T-cell (primary cell): ENCODE measurements around the gene SSBP3. TPM values are rescaled to one million over a fixed set of nuclear protein-coding genes. Genes with fewer than 3 reads are reported as not detected.
A peak's percentile ranks its signal among the peaks of the same experiment; 100 is the strongest.

ENCODE experiments used
- ATAC-seq, 4 experiments: fragments of 200-7000 bp in 3 of 4; fragments of 150-1000 bp in 1 of 4; cut with Tn5 transposase; replicated peaks in 1 of 4; 1 replicate in 3 of 4; 2 replicates in 1 of 4; pipeline ENCODE4 v1.10.0; 2021; ENCODE audit warnings: moderate library complexity in 3 of 4, mild to moderate bottlenecking in 2 of 4, moderate number of reproducible peaks in 1 of 4
- CTCF ChIA-PET, 2 donors: fragments of 300-600 bp; sonication (Branson Sonifier 250); formaldehyde crosslinking; loops; one replicate each; lab custom pipeline; 2022; ENCODE audit warnings: antibody characterized with exemption in 2 of 2; lab: Charles Lee
- POLR2A ChIA-PET, 2 donors: fragments of 300-600 bp; sonication (Branson Sonifier 250); formaldehyde crosslinking; loops; one replicate each; lab custom pipeline; 2022; ENCODE audit warnings: antibody characterized with exemption in 2 of 2; lab: Charles Lee
- DNase-seq, 35 experiments: peaks; one replicate each; pipeline versions ENCODE4 v3.0.0 to v3.0.0-alpha.2; 2013 to 2023
- H3K27ac ChIP-seq: one replicate; pipeline ENCODE4 v1.5.1; 2013; ENCODE audit warnings: low read length
- H3K27me3 ChIP-seq, 2 experiments: replicated peaks in 1 of 2; 1 replicate in 1 of 2; 2 replicates in 1 of 2; pipeline versions ENCODE4 v1.6.1 to v1.7.0; 2013; ENCODE audit warnings: low read length in 1 of 2, mixed read lengths in 1 of 2; ENCODE audit not compliant: control insufficient read depth in 2 of 2, insufficient read depth in 2 of 2; ENCODE audit errors: extremely low read depth in 1 of 2
- H3K36me3 ChIP-seq, 2 donors: 1 replicate in 1 of 2; 2 replicates in 1 of 2; pipeline versions ENCODE4 v1.6.1 to v1.7.0; 2013; ENCODE audit warnings: low read length in 1 of 2; ENCODE audit not compliant: control insufficient read depth in 2 of 2, insufficient read depth in 1 of 2; ENCODE audit errors: extremely low read depth in 1 of 2
- H3K4me1 ChIP-seq, 2 experiments: 1 replicate in 1 of 2; 2 replicates in 1 of 2; pipeline versions ENCODE4 v1.6.1 to v1.7.0; 2013; ENCODE audit warnings: low read length in 2 of 2, mixed read lengths in 1 of 2; ENCODE audit not compliant: insufficient read depth in 2 of 2, control insufficient read depth in 1 of 2; ENCODE audit errors: extremely low read depth in 1 of 2
- H3K4me3 ChIP-seq, 2 donors: 1 replicate in 1 of 2; 2 replicates in 1 of 2; pipeline versions ENCODE4 v1.5.1 to v1.7.0; 2013; ENCODE audit warnings: mild to moderate bottlenecking in 2 of 2, low read length in 1 of 2, moderate library complexity in 1 of 2; ENCODE audit not compliant: control insufficient read depth in 1 of 2; ENCODE audit errors: extremely low read depth in 1 of 2
- H3K9me3 ChIP-seq: 2 replicates; pipeline ENCODE4 v1.7.0; 2013
- H3K27ac Mint-ChIP-seq, 2 donors: one replicate each; pipeline ENCODE4 v1.8.0; 2020 to 2021; ENCODE audit warnings: mild to moderate bottlenecking in 2 of 2, mixed read lengths in 2 of 2
- H3K27me3 Mint-ChIP-seq, 2 donors: one replicate each; pipeline ENCODE4 v1.8.0; 2021 to 2022; ENCODE audit warnings: mixed read lengths in 2 of 2
- H3K36me3 Mint-ChIP-seq: one replicate; pipeline ENCODE4 v1.8.0; 2021; ENCODE audit warnings: mixed read lengths
- H3K4me1 Mint-ChIP-seq, 3 donors: one replicate each; pipeline ENCODE4 v1.8.0; 2020 to 2022; ENCODE audit warnings: mixed read lengths in 3 of 3, mild to moderate bottlenecking in 1 of 3
- H3K4me3 Mint-ChIP-seq, 3 donors: one replicate each; pipeline ENCODE4 v1.8.0; 2020 to 2022; ENCODE audit warnings: mild to moderate bottlenecking in 3 of 3, mixed read lengths in 3 of 3, moderate library complexity in 3 of 3
- H3K9me3 Mint-ChIP-seq, 3 donors: one replicate each; pipeline ENCODE4 v1.8.0; 2020 to 2022; ENCODE audit warnings: mixed read lengths in 3 of 3
- WGBS: methylation state at CpG from one replicate; pipeline ENCODE4 v1.1.5; 2013; ENCODE audit warnings: missing lambda C conversion rate; ENCODE audit not compliant: insufficient coverage; 5-methylcytosine and 5-hydroxymethylcytosine counted together
- total RNA-seq, 35 experiments: library from RNA in 6 of 35; stranded (reverse) in 6 of 35; fragments of 120-200 nt in 1 of 35; gene quantifications; one replicate each; pipeline versions ENCODE4 v1.2.1 to v1.2.4 and lab custom pipeline; 2013 to 2026

Gene SSBP3
- total RNA-seq, 5 donors from 2014 or later (not counting 1 experiment from before 2014, with no cell fraction given) = 51.5 to 84.5 (median 69.2) TPM

DNA sequence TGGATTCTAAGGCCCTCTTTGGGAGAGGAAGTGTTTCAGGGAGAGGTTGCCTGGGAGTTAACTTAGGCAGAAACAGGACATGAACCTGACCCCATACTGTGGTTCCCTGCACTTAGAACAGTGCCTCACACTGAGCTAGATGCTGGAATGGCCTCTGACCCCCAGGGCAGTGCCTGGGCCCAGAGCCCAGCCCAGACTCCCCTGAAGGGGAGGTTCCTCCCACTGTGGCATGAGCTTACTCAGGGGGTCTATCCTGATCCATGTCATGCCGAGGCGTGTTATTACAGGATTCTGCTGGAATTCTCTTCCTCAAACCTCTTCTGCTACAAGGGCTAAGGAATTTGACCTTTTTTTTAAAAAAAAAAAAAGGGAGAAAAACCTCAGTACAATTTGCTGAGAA is 134.1 kb downstream of the SSBP3 start:
- H3K4me3 Mint-ChIP-seq = no peak overlapping the region
- peaks cover 38 to 58% (median 53%) of the 10 kb centered on the region in 3 donors for H3K4me1 Mint-ChIP-seq
- no peak overlapping the region for H3K27ac Mint-ChIP-seq
- H3K27me3 Mint-ChIP-seq = no peaks in the 10 kb centered on the region
- ChIA-PET CTCF (no interaction called here), POLR2A (no interaction called here)
- Histone ChIP-seq H3K9me3 (no peaks in the 10 kb centered on the region), H3K27ac (no peak overlapping the region), H3K36me3 (peaks cover 0 to 6% of the 10 kb centered on the region in 2 donors), H3K4me1 (peaks cover 4 to 55% of the 10 kb centered on the region in 2 experiments), H3K4me3 (no peak overlapping the region), H3K27me3 (no peaks in the 10 kb centered on the region)
- no CpG with 5 or more reads among the region's 2 CpGs for WGBS
- H3K9me3 Mint-ChIP-seq = no peaks in the 10 kb centered on the region
- ATAC-seq (no peak), DNase-seq (no peak)
- H3K36me3 Mint-ChIP-seq = peaks cover 4% of the 10 kb centered on the region

DNA sequence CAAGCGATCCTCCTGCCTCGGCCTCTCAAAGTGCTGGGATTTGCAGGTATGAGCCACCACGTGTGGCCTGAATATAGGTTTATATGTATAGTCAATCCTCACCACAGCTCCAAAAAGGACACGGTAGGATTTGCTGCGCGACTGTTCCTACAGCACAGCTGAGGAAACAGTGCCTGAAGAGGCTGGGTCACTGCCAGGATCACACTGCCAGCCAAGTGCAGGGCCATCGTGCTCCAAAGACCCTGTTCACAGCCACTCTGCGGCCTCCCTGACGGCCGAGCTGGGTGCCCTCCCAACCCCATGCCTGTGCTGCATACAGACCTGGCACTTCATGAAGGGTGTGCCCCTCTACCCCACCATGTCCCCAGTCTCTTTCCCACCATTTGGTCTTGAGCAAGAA is 134.9 kb downstream of the SSBP3 start:
- peaks cover 0 to 4% of the 10 kb centered on the region in 2 donors for H3K36me3 ChIP-seq
- ChIA-PET POLR2A (interaction anchor here in 1 of 2 donors (0.5 kb wide), 1 partner anchor 125 kb away, joined by 3 read pairs; no protein-coding TSS in a partner anchor), CTCF (no interaction called here)

DNA sequence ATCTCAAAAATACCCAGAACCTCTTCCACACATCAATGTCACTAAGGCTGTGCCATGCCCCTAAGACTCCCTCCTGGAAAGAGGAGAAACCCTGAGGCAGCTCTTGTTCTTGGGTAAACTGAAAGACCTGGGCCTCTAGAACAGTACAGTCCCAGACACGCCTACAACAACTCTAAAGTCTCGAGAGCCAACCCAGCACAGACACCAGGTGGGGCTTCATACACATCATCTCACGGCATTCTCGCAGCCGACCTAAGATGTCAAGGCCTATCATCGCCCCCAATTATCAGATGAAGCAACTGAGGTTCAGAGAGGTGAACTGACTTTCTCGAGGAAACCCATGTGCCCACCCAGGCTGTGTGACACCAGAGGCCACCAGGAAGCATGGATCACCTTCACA is 135.7 kb downstream of the SSBP3 start:
- no peaks in the 10 kb centered on the region for H3K9me3 ChIP-seq
- ChIA-PET POLR2A (no interaction called here), CTCF (interaction anchor here in 1 of 2 donors (0.6 kb wide), 1 partner anchor 112 kb away, joined by 4 read pairs; no protein-coding TSS in a partner anchor)
- H3K4me1 ChIP-seq = peaks cover 0 to 43% of the 10 kb centered on the region in 2 experiments
- no peaks in the 10 kb centered on the region for H3K36me3 Mint-ChIP-seq
- H3K4me3 Mint-ChIP-seq = no peak overlapping the region
- no peaks in the 10 kb centered on the region for H3K27me3 ChIP-seq
- no peak overlapping the region for H3K27ac Mint-ChIP-seq
- H3K36me3 ChIP-seq = peaks cover 0 to 4% of the 10 kb centered on the region in 2 donors
- peak in 2 of 35 experiments; percentile 12 to 28 for DNase-seq
- H3K4me3 ChIP-seq = no peak overlapping the region
- H3K27ac ChIP-seq = no peak overlapping the region
- 91% methylated on average over 6 of the region's 7 CpGs for WGBS
- peak in 3 of 4 experiments; percentile 27 to 62 (median 52) for ATAC-seq
- H3K4me1 Mint-ChIP-seq = peaks cover 30 to 49% (median 42%) of the 10 kb centered on the region in 3 donors
- no peaks in the 10 kb centered on the region for H3K9me3 Mint-ChIP-seq
- no peaks in the 10 kb centered on the region for H3K27me3 Mint-ChIP-seq

More for the DNA sequence above, 134.9 kb downstream of the SSBP3 start:
- DNase-seq (no peak), ATAC-seq (no peak)
- Histone ChIP-seq H3K4me1 (peaks cover 0 to 47% of the 10 kb centered on the region in 2 experiments), H3K9me3 (no peaks in the 10 kb centered on the region), H3K27me3 (no peaks in the 10 kb centered on the region), H3K27ac (no peak overlapping the region), H3K4me3 (no peak overlapping the region)
- 95% methylated on average over 7 of the region's 10 CpGs for WGBS
- H3K9me3 Mint-ChIP-seq = no peaks in the 10 kb centered on the region
- H3K4me1 Mint-ChIP-seq = peaks cover 31 to 53% (median 47%) of the 10 kb centered on the region in 3 donors
- H3K27ac Mint-ChIP-seq = no peak overlapping the region
- H3K4me3 Mint-ChIP-seq = no peak overlapping the region
- no peaks in the 10 kb centered on the region for H3K27me3 Mint-ChIP-seq
- no peaks in the 10 kb centered on the region for H3K36me3 Mint-ChIP-seq

DNA sequence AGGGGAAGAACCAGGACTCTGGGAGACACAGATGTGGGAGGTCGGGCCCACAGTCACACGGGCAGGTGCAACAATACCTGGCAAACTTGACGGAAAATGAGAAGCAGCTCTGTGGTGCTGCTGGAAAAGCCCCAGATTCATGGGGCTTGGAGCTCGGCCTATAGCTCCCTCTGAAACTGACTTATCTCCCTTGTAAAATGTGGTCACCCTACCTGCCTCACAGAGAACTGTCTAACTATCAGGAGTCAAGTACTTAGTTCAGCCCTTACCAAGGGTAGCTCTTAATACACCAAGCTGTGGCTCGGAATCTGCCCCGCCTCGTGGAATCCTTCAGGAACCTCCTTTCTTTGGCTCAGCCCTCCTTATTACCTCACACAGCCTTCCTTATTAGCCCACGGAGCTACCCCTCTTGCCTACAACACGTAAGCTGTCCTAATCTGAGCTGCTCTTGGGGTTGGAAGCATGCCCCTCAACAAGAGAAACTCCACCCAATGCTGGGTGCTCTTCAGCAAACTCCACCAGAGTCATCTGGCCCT is 137.4 kb downstream of the SSBP3 start:
- Histone ChIP-seq H3K4me3 (no peak overlapping the region), H3K27me3 (no peaks in the 10 kb centered on the region), H3K27ac (no peak overlapping the region), H3K36me3 (peaks cover 2 to 4% of the 10 kb centered on the region in 2 donors), H3K9me3 (no peaks in the 10 kb centered on the region), H3K4me1 (peaks cover 0 to 37% of the 10 kb centered on the region in 2 experiments)
- Mint-ChIP-seq H3K27me3 (no peaks in the 10 kb centered on the region), H3K4me1 (peaks cover 24 to 41% (median 37%) of the 10 kb centered on the region in 3 donors), H3K36me3 (peaks cover 3% of the 10 kb centered on the region), H3K4me3 (no peak overlapping the region), H3K27ac (no peak overlapping the region), H3K9me3 (no peaks in the 10 kb centered on the region)
- 98% methylated on average over 9 of the region's 9 CpGs for WGBS
- ChIA-PET POLR2A (no interaction called here), CTCF (no interaction called here)
- no peak for ATAC-seq
- no peak for DNase-seq

DNA sequence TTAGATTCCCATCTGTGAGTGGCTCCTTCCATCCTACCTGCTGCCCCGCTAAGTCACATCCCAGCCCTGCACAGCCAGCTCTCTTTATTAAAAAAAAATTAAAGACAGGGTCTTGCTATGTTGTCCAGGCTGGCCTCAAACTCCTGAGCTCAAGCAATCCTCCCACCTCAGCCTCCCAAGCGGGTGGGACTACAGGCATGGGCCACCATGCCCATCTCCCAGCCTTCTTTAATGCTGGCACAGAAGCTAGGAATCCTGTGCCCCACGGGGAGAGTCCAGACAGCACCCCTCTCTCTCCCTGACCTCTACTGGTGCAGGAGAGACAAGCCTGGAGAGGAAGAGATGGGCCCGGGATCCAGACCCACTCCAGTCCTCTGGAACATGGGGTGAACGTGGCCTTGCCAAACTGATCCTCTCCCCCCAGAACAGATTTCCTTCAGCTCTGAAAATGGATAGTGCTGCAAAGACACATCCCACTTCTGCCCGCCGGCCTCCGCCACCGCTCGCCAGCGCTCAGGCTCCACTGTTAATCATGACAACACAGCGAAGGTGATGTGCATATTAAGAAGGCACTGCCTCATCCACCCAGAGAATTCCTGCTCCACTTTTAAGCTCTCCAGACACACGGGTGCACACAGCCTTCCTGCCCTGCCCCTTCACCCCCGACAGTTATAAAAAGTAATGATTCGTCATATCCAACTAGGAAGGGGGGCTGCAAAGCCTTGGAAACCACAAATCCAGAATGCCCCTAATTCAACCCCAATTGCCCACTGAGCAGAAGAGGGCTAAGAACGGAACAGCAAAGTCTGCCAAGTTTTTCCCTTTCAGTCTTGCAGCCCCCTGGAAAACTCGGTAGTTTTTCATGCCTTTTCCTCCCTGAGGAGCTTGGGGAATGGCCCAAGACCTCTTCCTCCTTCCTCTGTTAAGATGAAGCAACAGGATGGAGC is 138.1 kb downstream of the SSBP3 start:
- ATAC-seq (no peak), DNase-seq (no peak)
- Mint-ChIP-seq H3K4me1 (peaks cover 21 to 36% (median 33%) of the 10 kb centered on the region in 3 donors), H3K4me3 (no peak overlapping the region), H3K27me3 (no peaks in the 10 kb centered on the region), H3K9me3 (no peaks in the 10 kb centered on the region), H3K36me3 (peaks cover 3% of the 10 kb centered on the region), H3K27ac (no peak overlapping the region)
- ChIA-PET CTCF (interaction anchor here in 1 of 2 donors (0.6 kb wide), 1 partner anchor 126 kb away, joined by 3 read pairs; no protein-coding TSS in a partner anchor), POLR2A (interaction anchor here in 1 of 2 donors (0.5 kb wide), 1 partner anchor 45 kb away, joined by 4 read pairs; no protein-coding TSS in a partner anchor)
- peaks cover 0 to 31% of the 10 kb centered on the region in 2 experiments for H3K4me1 ChIP-seq
- peaks cover 2 to 4% of the 10 kb centered on the region in 2 donors for H3K36me3 ChIP-seq
- H3K27ac ChIP-seq = no peak overlapping the region
- H3K4me3 ChIP-seq = no peak overlapping the region
- no peaks in the 10 kb centered on the region for H3K9me3 ChIP-seq
- 97% methylated on average over 13 of the region's 17 CpGs for WGBS
- no peaks in the 10 kb centered on the region for H3K27me3 ChIP-seq

DNA sequence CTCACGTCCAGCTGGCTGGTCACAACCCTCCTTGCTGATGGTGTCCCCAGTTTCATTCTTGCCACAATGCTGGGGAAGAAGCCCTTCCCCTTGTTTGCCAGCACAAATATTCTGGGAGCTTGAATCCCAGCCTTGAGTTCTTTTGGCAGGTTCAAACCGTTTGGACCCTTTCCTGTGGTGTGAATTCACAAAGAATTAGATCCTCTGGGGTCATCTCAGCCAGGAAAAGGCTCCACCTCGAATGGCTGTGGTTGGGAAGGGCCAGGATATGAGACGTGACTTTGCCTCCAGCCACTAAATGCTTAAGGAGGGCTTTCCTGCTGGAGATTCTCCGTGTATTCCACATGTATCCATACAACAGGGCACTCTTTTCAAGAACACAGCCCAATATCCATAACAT is 139.3 kb downstream of the SSBP3 start:
- DNase-seq (no peak), ATAC-seq (no peak)
- Mint-ChIP-seq H3K27me3 (no peaks in the 10 kb centered on the region), H3K9me3 (no peaks in the 10 kb centered on the region), H3K27ac (no peak overlapping the region), H3K4me1 (peaks cover 17 to 34% (median 27%) of the 10 kb centered on the region in 3 donors), H3K4me3 (no peak overlapping the region), H3K36me3 (peaks cover 3% of the 10 kb centered on the region)
- Histone ChIP-seq H3K27me3 (no peaks in the 10 kb centered on the region), H3K4me1 (peaks cover 0 to 29% of the 10 kb centered on the region in 2 experiments), H3K36me3 (peaks cover 2 to 4% of the 10 kb centered on the region in 2 donors), H3K4me3 (no peak overlapping the region), H3K9me3 (no peaks in the 10 kb centered on the region), H3K27ac (no peak overlapping the region)
- 100% methylated on average over 2 of the region's 5 CpGs for WGBS
- ChIA-PET CTCF (no interaction called here), POLR2A (no interaction called here)
